Stimulated activated CD4-positive, alpha-beta T cell treated with anti-CD3 and anti-CD28 coated beads, Interleukin-4, amount 100 ng/mL, for 24 hours (primary cell): ENCODE measurements around the gene TUBB2A.
A peak's percentile ranks its signal among the peaks of the same experiment; 100 is the strongest.
"Not testable (repeated sequence)": the region's sequence is repeated elsewhere in the genome, so short reads cannot be mapped to it uniquely, and the experiment has no call there.

Source experiments
- DNase-seq: peaks from one replicate; pipeline ENCODE4 v3.0.0-alpha.2; 2020

The TUBB2A gene

DNA sequence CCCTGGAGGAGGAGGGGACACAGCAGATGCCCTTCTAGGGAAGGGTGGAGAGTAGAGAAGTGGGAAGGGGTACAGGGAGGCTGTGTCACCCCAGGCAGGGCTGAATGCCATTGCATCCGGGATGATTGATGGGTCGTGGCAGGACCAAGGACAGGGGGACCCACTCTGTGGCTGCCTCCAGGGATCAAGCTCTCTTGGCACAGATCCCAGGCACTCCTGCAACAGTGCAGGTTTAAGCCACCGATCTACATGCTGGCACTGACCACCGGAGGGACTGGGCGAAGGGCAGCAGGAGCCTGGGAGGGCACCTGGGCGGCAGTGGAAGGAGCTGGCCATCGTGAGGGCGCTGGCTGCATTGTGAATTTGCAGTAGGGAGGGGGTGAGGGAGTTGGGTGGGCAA is 22.6 kb upstream of the TUBB2A start:
- not testable (repeated sequence) for DNase-seq

- not testable (repeated sequence) for DNase-seq
Observed at GRCh38 chr6:3178666-3179065, 21.3 kb upstream of the TUBB2A start.

- peak; percentile 45 for DNase-seq
Observed at GRCh38 chr6:3176562-3177355, 19.4 kb upstream of the TUBB2A start.

DNA sequence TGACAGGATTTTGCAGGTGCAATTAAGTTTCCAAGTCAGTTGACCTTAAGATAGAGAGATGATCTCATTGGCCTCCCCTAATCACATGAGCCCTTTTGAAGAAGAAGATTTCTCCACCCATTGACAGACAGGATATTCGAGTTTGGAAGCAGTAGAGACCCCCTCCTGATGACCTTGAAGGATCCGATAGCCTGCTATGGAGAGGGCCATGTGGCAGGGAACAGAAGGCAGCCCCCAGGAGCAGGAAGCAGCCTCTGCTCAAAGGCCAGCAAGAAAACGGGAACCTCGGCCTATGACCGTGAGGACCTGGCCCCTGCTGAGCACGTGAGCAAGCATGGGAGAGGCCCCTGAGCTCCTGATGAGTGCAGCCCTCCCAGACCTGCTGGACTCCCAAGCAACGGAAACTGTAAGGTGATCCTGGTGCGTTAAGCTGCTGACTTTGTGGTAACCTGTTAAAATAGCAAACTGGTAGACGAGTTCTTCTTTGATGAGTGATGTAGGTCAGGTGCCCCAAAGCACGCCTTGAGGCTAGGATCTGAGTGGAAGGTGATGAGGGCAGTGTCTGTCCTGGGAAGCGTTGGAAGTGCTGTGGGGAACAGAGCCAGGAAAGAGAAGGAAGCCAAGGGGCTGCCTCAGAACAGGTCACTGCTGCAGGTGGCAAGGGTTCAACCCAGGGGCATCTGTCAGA is 18.5 kb upstream of the TUBB2A start:
- DNase-seq, result no peak

DNA sequence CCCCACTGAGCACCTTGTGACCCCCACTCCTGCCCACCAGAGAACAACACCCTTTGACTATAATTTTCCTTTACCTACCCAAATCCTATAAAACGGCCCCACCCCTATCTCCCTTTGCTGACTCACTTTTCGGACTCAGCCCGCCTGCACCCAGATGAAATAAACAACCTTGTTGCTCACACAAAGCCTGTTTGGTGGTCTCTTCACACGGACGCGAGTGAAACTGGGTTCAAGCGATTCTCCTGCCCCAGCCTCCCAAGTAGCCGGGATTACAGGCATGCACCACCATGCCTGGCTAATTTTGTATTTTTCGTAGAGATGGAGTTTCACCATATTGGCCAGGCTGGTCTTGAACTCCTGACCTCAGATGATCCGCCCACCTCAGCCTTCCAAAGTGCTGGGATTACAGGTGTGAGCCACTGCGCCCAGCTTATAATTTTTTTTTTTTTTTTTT is 16.3 kb upstream of the TUBB2A start:
- DNase-seq, result not testable (repeated sequence)

DNA sequence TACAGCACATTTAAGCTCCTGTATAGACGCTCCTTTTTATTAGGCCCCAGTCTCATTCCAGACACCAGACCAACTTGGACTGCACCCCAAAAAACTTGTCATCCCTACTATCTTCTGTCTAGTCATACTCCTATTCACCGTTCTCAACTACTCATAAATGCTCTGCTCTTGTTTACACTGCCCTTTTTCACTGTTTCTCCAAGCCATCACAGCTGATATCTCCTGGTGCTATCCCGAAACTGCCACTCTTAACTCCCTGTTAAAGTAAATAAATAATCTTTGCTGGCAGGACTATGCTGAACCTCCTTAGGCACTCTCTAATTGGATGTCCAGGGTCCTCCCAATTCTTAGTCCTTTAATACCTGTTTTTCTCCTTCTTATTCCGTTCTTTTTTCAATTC is 15.4 kb upstream of the TUBB2A start:
- DNase-seq, result not testable (repeated sequence)

GRCh38 chr6:3171313-3172175 is 14.2 kb upstream of the TUBB2A start:
- not testable (repeated sequence) for DNase-seq

- DNase-seq, result not testable (repeated sequence)
Observed at GRCh38 chr6:3170676-3171075, 13.3 kb upstream of the TUBB2A start.

GRCh38 chr6:3168046-3168445 is 10.7 kb upstream of the TUBB2A start:
- DNase-seq, result not testable (repeated sequence)

DNA sequence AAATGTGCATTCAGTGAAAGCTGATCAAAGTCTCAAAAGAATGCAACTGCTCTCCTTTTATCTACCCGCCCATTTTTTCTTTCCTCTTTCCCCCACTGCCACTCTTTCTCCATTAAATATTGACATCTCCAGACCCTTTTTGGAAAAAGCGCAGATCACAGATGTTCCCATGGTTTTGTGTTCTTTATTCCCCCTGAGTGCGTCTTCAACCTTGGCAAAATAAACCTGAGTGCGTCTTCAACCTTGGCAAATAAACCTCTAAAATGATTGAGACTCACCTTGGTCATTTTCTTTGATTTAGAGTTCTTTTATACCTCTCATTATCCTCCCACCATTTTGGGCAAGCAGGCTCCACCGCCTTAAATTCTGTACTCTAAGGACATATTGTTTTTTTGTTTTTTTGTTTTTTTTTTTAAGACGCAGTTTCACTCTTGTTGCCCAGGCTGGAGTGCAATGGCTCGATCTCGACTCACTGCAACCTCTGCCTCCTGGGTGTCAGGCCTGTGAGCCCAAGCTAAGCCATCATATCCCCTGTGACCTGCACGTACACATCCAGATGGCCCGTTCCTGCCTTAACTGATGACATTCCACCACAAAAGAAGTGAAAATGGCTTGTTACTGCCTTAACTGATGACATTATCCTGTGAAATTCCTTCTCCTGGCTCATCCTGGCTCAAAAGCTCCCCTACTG is 9.3 kb upstream of the TUBB2A start:
- DNase-seq, result not testable (repeated sequence)

GRCh38 chr6:3165631-3166534 is 8.5 kb upstream of the TUBB2A start:
- DNase-seq, result no peak

GRCh38 chr6:3164388-3164787 is 7.0 kb upstream of the TUBB2A start:
- no peak for DNase-seq

DNA sequence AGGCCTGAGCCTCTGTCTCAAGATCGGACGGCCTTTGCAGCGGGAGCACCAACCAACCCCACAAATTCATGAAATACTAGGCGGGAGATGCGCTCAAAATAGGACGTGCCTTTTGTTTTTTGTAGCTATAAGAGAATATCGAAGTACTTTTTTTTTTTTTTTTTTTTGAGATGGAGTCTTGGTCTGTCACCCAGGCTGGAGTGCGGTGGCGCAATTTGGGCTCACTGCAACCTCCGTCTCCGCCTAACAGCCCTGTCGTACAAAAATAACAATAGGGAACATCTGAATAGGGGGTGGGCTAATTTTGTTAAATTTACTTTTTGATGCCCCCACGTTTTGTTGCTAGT is 5.9 kb upstream of the TUBB2A start:
- no peak for DNase-seq

GRCh38 chr6:3162565-3163247 is 5.4 kb upstream of the TUBB2A start:
- peak; percentile 51 for DNase-seq

DNA sequence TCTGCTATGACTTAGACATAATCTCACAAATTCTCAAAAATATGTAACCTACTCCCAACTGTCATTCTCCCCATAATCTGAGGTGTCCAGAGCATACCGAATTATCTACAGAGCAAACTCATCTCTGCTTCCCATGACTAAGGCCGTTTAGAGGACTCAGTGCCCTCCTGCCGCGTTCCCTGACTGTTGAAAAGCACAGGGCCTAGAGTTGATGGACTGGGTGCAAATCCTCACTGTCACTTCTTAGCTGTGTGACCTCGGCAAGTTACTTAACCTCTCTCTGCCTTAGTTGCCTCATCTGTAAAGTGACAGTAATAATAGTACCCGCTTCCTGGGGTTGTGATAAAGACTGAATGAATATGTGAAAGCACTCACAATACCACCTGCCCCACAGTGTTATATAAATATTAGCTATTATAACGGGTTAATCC is 4.7 kb upstream of the TUBB2A start:
- DNase-seq, result no peak

DNA sequence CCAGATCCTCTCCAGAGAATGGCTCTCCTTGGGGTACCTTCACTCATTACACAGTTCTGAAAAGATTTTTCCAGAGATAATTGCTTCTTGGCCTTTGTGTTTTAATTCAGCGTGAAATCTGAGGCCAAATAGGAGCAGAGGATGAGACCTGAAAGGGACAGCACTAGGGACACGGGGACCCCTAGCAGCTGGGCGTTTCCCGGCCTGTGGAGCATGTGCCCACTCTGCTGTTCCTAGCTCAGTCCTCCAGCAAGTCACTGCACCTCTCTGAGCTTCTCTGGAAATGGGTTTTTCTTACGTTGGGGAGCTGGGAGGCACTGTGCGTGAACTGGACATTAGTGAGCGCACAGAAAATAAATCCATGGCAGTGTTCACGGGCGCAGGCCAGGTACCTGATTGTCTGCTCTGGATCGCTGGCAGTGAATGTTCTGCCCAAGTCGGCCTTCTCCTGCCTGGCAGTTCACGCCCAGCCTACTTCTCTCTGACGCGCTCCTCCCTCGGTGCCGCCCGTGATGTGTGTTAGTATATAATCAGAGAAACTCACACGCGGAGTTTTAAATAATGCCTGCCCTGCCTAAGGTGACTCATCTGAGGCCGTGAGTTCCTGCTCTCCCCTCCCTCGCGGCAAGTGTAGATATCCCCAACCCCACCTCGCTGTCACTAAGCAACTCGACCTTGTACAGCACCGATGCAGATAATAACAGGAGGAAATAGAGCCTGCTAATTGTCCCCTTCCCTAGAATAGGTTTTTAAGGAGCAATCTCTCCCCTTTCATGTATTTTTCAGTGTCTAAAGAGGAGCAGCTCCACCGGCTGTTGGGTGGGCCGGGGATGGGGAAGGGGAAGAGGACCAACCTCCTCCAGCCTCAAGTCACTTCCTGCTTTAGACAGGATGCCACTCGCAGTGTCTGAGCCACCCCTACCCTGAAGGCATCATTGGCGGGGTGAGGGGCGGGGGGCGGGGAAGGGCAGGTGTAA is 2.7 kb upstream of the TUBB2A start:
- peak; percentile 55 for DNase-seq

GRCh38 chr6:3156184-3157130 is 887 bp downstream of the TUBB2A start:
- peak; percentile 6 for DNase-seq

- not testable (repeated sequence) for DNase-seq
Observed at GRCh38 chr6:3155416-3155815, 1.9 kb downstream of the TUBB2A start.
